Activated CD4-positive, alpha-beta T cell treated with anti-CD3 and anti-CD28 coated beads, Interleukin-2, amount 50 U/mL, for 24 hours (primary cell): ENCODE data around the gene HSD11B1L.

ENCODE experiments used
- DNase-seq, 2 donors: peaks; one replicate each; pipeline ENCODE4 v3.0.0-alpha.2; 2020; ENCODE audit warnings: low read depth in 1 of 2, low spot score in 1 of 2

Gene HSD11B1L

GRCh38 chr19:5666921-5667610, 13.8 kb upstream of the HSD11B1L start:
- no peak for DNase-seq

GRCh38 chr19:5667751-5668271, 13.0 kb upstream of the HSD11B1L start:
- DNase-seq: no peak

- no peak for DNase-seq
These were observed 11.6 kb upstream of the HSD11B1L start for GRCh38 chr19:5669212-5669611.

GRCh38 chr19:5671600-5671999, 9.2 kb upstream of the HSD11B1L start:
- no peak for DNase-seq

GRCh38 chr19:5672708-5673459, 7.9 kb upstream of the HSD11B1L start:
- no peak for DNase-seq

GRCh38 chr19:5673752-5674151, 7.1 kb upstream of the HSD11B1L start:
- no peak for DNase-seq

- no peak for DNase-seq
These were observed 6.1 kb upstream of the HSD11B1L start for GRCh38 chr19:5674714-5675113.

- no peak for DNase-seq
These were observed 4.6 kb upstream of the HSD11B1L start for GRCh38 chr19:5676105-5676771.

GRCh38 chr19:5676772-5677105, 4.1 kb upstream of the HSD11B1L start:
- no peak for DNase-seq

GRCh38 chr19:5677136-5677535, 3.7 kb upstream of the HSD11B1L start:
- no peak for DNase-seq

- DNase-seq: no peak
These were observed 3.2 kb upstream of the HSD11B1L start for GRCh38 chr19:5677580-5677979.

GRCh38 chr19:5678071-5678718, 2.6 kb upstream of the HSD11B1L start:
- DNase-seq: no peak

GRCh38 chr19:5679289-5680083, 1.3 kb upstream of the HSD11B1L start:
- no peak for DNase-seq

- DNase-seq: peak in 1 of 2 donors; percentile 22
These were observed 767 bp upstream of the HSD11B1L start for GRCh38 chr19:5680084-5680436.

- no peak for DNase-seq
These were observed 722 bp downstream of the HSD11B1L start for GRCh38 chr19:5681391-5682106.

GRCh38 chr19:5682107-5682482, 1.3 kb downstream of the HSD11B1L start:
- DNase-seq: no peak

- no peak for DNase-seq
These were observed 2.5 kb downstream of the HSD11B1L start for GRCh38 chr19:5683177-5683886.

- no peak for DNase-seq
These were observed 4.0 kb downstream of the HSD11B1L start for GRCh38 chr19:5684694-5685430.

- DNase-seq: no peak
These were observed 5.5 kb downstream of the HSD11B1L start for GRCh38 chr19:5686326-5686646.
